OCI-LY7 (cell line): Measurements from ENCODE around the gene KRTAP10-12. TPM values are rescaled to one million over a fixed set of nuclear protein-coding genes. Genes with fewer than 3 reads are reported as not detected.

Source experiments
- BruUV-seq: library from RNA; stranded (reverse); fragments of 400-500 nt; replicated peaks from 2 replicates; lab custom pipeline; 2021; lab: Mats Ljungman, UMichigan
- CTCF ChIA-PET: fragments of 300-600 bp; sonication (Branson Sonifier 250); formaldehyde crosslinking; loops from one replicate; lab custom pipeline; 2022; ENCODE audit warnings: antibody characterized with exemption; ENCODE audit not compliant: unreplicated experiment; lab: Charles Lee
- POLR2A ChIA-PET: fragments of 300-600 bp; sonication (Branson Sonifier 250); formaldehyde crosslinking; loops from one replicate; lab custom pipeline; 2022; ENCODE audit warnings: antibody characterized with exemption; lab: Charles Lee
- DNase-seq: peaks from one replicate; pipeline ENCODE4 v3.0.0-alpha.2; 2015; ENCODE audit warnings: low spot score
- H2AFZ ChIP-seq: fragments of 200-600 bp; sonication (generic), shearing (Covaris generic); 2 replicates; pipeline ENCODE4 v1.6.1; 2014; ENCODE audit warnings: mild to moderate bottlenecking, antibody characterized with exemption, low read length, moderate library complexity
- H3K27ac ChIP-seq: fragments of 200-600 bp; sonication (generic); 2 replicates; pipeline ENCODE4 v1.5.1; 2014; ENCODE audit warnings: mixed run types, low read depth, mild to moderate bottlenecking, moderate library complexity, low read length, inconsistent platforms; ENCODE audit not compliant: poor library complexity, severe bottlenecking
- H3K36me3 ChIP-seq: fragments of 200-600 bp; sonication (generic); 2 replicates; pipeline ENCODE4 v1.6.1; 2014; ENCODE audit warnings: mild to moderate bottlenecking, antibody characterized with exemption, low read length, moderate library complexity, mixed read lengths; ENCODE audit not compliant: insufficient read depth
- H3K4me1 ChIP-seq: fragments of 200-600 bp; sonication (generic); 2 replicates; pipeline ENCODE4 v1.5.1; 2014; ENCODE audit warnings: mild to moderate bottlenecking, low read length; ENCODE audit not compliant: insufficient read depth, poor library complexity, severe bottlenecking
- H3K4me2 ChIP-seq: fragments of 200-600 bp; sonication (generic); 2 replicates; pipeline ENCODE4 v1.6.1; 2014; ENCODE audit warnings: mild to moderate bottlenecking, low read length
- H3K4me3 ChIP-seq: fragments of 200-600 bp; sonication (generic); 2 replicates; pipeline ENCODE4 v1.5.1; 2014; ENCODE audit warnings: mild to moderate bottlenecking, low read depth, low read length; ENCODE audit not compliant: poor library complexity, severe bottlenecking
- H3K79me2 ChIP-seq: fragments of 200-600 bp; sonication (generic); 2 replicates; pipeline ENCODE4 v1.6.1; 2016; ENCODE audit warnings: low read depth, mild to moderate bottlenecking, low read length, moderate library complexity, mixed read lengths; ENCODE audit not compliant: insufficient read depth
- H3K9me2 ChIP-seq: fragments of 200-600 bp; sonication (generic); 2 replicates; pipeline ENCODE4 v1.6.1; 2016; ENCODE audit warnings: mild to moderate bottlenecking, low read length, mixed read lengths; ENCODE audit not compliant: insufficient read depth
- H3K9me3 ChIP-seq: fragments of 200-600 bp; sonication (generic); 2 replicates; pipeline ENCODE4 v1.6.1; 2014; ENCODE audit warnings: mild to moderate bottlenecking, mixed run types, low read length, mixed read lengths
- H4K20me1 ChIP-seq: fragments of 200-600 bp; sonication (generic); 2 replicates; pipeline ENCODE4 v1.6.1; 2014; ENCODE audit warnings: mild to moderate bottlenecking, antibody characterized with exemption, low read length, moderate library complexity, mixed read lengths; ENCODE audit not compliant: insufficient read depth
- CTCF ChIP-seq: fragments of 200-600 bp; sonication (generic); conservative IDR thresholded peaks from 2 replicates; pipeline ENCODE4 v1.5.1; 2014; ENCODE audit warnings: mild to moderate bottlenecking, antibody characterized with exemption, low read length, moderate library complexity, mixed read lengths
- EZH2phosphoT487 ChIP-seq: fragments of 200-600 bp; sonication (generic); IDR thresholded peaks from 2 replicates; pipeline ENCODE4 v1.6.1; 2018; ENCODE audit warnings: low read depth, borderline replicate concordance, mild to moderate bottlenecking, mixed run types, antibody characterized with exemption, low read length, moderate library complexity, mixed read lengths
- intact Hi-C: fragments of 100-400 bp; cut with micrococcal nuclease; formaldehyde crosslinking; loops from one replicate; pipeline ENCODE4 v1.10.0; 2022; ENCODE audit not compliant: unreplicated experiment
- total RNA-seq, 2 experiments: library from RNA; depleted of rRNA in 1 of 2; stranded (reverse); fragments of >200 nt in 1 of 2; shearing (Covaris generic) in 1 of 2; gene quantifications; 2 replicates each; pipeline ENCODE4 v1.2.3, GENCODE V29; 2014 to 2022

KRTAP10-12 gene
- total RNA-seq, 2 experiments from 2014 or later, result not detected

GRCh38 chr21:44700101-44701022, 3.4 kb downstream of the KRTAP10-12 start:
- Histone ChIP-seq H4K20me1 (no peaks in the 10 kb centered on the region), H2AFZ (no peak overlapping the region), H3K4me1 (no peaks in the 10 kb centered on the region), H3K79me2 (no peaks in the 10 kb centered on the region), H3K27ac (no peak overlapping the region), H3K4me2 (no peak overlapping the region), H3K4me3 (no peak overlapping the region), H3K36me3 (no peaks in the 10 kb centered on the region), H3K9me3 (no peaks in the 10 kb centered on the region), H3K9me2 (no peaks in the 10 kb centered on the region)
- CTCF ChIA-PET, result no interaction called here
- TF ChIP-seq CTCF, result no peak
- POLR2A ChIA-PET, result no interaction called here
- no peak for DNase-seq
- no TSS peak for BruUV-seq
- intact Hi-C loops, result no loop called here

- Histone ChIP-seq H3K9me3 (no peaks in the 10 kb centered on the region), H3K4me1 (no peaks in the 10 kb centered on the region), H3K36me3 (no peaks in the 10 kb centered on the region), H3K4me2 (no peak overlapping the region), H3K79me2 (no peaks in the 10 kb centered on the region), H3K4me3 (no peak overlapping the region), H3K9me2 (no peaks in the 10 kb centered on the region), H2AFZ (no peak overlapping the region), H3K27ac (no peak overlapping the region), H4K20me1 (no peaks in the 10 kb centered on the region)
- intact Hi-C loops, result no loop called here
- ChIA-PET CTCF (no interaction called here), POLR2A (interaction anchor here (0.6 kb wide), 1 partner anchor 106 kb away, joined by 8 read pairs; no protein-coding TSS in a partner anchor)
- no peak for DNase-seq
- TF ChIP-seq CTCF, result no peak
- TF ChIP-seq EZH2phosphoT487, result no peak
- no TSS peak for BruUV-seq
Observed at GRCh38 chr21:44701023-44701400, 4.0 kb downstream of the KRTAP10-12 start.

- TF ChIP-seq EZH2phosphoT487, result no peak
- no peak for TF ChIP-seq CTCF
- H2AFZ ChIP-seq, result no peak overlapping the region
- H3K27ac ChIP-seq, result no peak overlapping the region
- intact Hi-C loops, result no loop called here
- CTCF ChIA-PET, result no interaction called here
- H3K4me2 ChIP-seq, result no peak overlapping the region
- no peaks in the 10 kb centered on the region for H4K20me1 ChIP-seq
- POLR2A ChIA-PET, result interaction anchor here (0.6 kb wide), 1 partner anchor 107 kb away, joined by 8 read pairs; no protein-coding TSS in a partner anchor
- no peaks in the 10 kb centered on the region for H3K36me3 ChIP-seq
- H3K4me3 ChIP-seq, result no peak overlapping the region
- no peaks in the 10 kb centered on the region for H3K79me2 ChIP-seq
- H3K9me3 ChIP-seq, result no peaks in the 10 kb centered on the region
- no peaks in the 10 kb centered on the region for H3K4me1 ChIP-seq
- no peaks in the 10 kb centered on the region for H3K9me2 ChIP-seq
- no TSS peak for BruUV-seq
- DNase-seq, result no peak
Observed at GRCh38 chr21:44701541-44701940, 4.6 kb downstream of the KRTAP10-12 start.
